ENCODE results near the gene IL11RA. TPM values are rescaled to one million over a fixed set of nuclear protein-coding genes. Genes with fewer than 3 reads are reported as not detected.
"Not testable (repeated sequence)": the region's sequence is repeated elsewhere in the genome, so short reads cannot be mapped to it uniquely, and the experiment has no call there.

The IL11RA gene
- total RNA-seq, 2 experiments from 2014 or later, result 16.7 to 20.1 TPM

DNA sequence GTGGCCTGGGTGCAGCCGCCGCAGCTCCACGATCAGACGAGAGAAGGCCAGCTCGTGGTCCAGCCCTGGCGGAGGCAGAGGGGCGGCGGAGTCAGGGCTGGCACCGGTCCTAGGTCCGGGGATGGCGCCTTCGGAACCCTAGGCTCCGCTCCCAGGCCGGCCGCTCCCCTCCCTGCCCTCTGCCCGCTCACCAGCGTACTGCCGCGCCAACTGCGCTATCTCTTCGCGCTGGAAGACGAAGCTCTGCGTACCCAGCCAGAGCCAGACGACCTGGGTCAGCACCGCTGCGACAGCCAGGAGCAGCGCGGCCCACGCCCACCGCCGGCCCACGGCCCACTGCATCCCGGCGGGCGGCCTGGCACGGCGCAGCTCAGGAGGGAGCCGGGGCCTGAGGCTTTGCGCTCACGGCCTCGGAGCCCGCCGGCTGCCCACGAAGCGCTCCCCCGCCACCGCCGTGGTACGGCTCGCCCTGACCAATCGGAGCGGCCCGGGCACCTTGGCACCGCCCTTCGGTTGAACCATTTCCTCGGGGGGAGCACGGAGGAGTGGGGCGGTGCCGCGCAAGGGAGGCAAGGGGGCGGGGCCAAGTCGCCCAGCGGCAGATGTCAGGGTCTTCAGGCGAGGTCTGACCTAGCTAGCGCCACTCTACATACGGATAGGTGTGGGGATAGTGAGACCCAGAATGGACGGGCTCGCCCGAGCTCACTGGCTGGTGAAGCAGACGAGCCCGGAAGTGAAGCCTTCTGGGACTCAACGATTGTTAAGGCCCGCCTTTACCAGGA is 14.4 kb upstream of the IL11RA start, which contains the start of gene SIGMAR1:
Gene SIGMAR1 (minus strand): TSS at position 432 of the 782 bp plus-strand sequence. CDS start 90 bp downstream, at position 342.
- Histone ChIP-seq H3K4me1 (ENCODE audit: insufficient read depth, low read length, poor library complexity, severe bottlenecking) (peaks cover 24% of the 10 kb centered on the region), H3K4me3 (ENCODE audit: low read depth, low read length, poor library complexity, severe bottlenecking) (peak within 1 kb of the TSS; percentile 86), H3K9me3 (ENCODE audit: low read length) (no peaks in the 10 kb centered on the region), H3K36me3 (ENCODE audit: insufficient read depth, low read length) (peaks cover 21% of the 10 kb centered on the region; the same call in 1 of the 2 replicates), H3K4me2 (ENCODE audit: low read length) (peak within 1 kb of the TSS; percentile 92), H2AFZ (ENCODE audit: low read length) (peak within 1 kb of the TSS; percentile 86), H4K20me1 (ENCODE audit: insufficient read depth, low read length) (no peaks in the 10 kb centered on the region), H3K27ac (ENCODE audit: low read depth, low read length, poor library complexity, severe bottlenecking) (peak within 1 kb of the TSS; percentile 48), H3K9me2 (ENCODE audit: insufficient read depth, low read length) (no peaks in the 10 kb centered on the region), H3K79me2 (ENCODE audit: insufficient read depth, low read depth, low read length) (peaks cover 20% of the 10 kb centered on the region)
- TF ChIP-seq, protein P1, sequence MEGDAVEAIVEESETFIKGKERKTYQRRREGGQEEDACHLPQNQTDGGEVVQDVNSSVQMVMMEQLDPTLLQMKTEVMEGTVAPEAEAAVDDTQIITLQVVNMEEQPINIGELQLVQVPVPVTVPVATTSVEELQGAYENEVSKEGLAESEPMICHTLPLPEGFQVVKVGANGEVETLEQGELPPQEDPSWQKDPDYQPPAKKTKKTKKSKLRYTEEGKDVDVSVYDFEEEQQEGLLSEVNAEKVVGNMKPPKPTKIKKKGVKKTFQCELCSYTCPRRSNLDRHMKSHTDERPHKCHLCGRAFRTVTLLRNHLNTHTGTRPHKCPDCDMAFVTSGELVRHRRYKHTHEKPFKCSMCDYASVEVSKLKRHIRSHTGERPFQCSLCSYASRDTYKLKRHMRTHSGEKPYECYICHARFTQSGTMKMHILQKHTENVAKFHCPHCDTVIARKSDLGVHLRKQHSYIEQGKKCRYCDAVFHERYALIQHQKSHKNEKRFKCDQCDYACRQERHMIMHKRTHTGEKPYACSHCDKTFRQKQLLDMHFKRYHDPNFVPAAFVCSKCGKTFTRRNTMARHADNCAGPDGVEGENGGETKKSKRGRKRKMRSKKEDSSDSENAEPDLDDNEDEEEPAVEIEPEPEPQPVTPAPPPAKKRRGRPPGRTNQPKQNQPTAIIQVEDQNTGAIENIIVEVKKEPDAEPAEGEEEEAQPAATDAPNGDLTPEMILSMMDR (conservative IDR thresholded peaks at IDR 0.05; ENCODE audit: low read length), result no peak
- no peak for TF ChIP-seq EZH2phosphoT487 (IDR thresholded peaks at IDR 0.05; ENCODE audit: borderline replicate concordance, low read depth, low read length)
- ChIA-PET POLR2A (interaction anchor here (0.6 to 7.3 kb wide), 13 partner anchors 10 to 1226 kb away, joined by 3 to 66 read pairs (median 4); partner anchors contain the start of genes DCTN3, GALT and RPP25L), CTCF (ENCODE audit: unreplicated experiment) (interaction anchor here (0.9 to 4.5 kb wide), 3 partner anchors 10 to 28 kb away, joined by 4 to 35 read pairs (median 4); partner anchors contain the start of genes DCTN3 and GALT)
- DNase-seq (ENCODE audit: low spot score), result peak; percentile 96
- no TSS peak for BruUV-seq (replicated peaks)
- intact Hi-C loops (cut with micrococcal nuclease; ENCODE audit: unreplicated experiment), result loop anchor here (1.0 kb wide), 1 partner anchor 9 kb away; the partner anchor contains the start of gene GALT

DNA sequence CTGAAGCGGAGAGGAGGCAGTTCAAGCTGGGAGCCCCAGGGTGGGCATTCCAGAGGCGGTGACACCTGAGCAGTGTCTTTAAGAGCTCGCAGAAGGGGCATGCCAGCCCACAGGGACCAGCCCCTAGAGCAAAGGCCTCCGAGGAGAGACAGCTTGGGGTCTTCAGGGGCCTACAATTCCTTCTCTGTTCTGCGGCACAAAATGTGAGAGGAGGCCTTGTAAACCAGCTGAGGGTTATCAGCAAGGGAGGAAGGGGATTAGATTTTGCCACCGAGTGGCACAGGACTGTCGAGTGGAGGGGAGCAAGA is 13.9 kb upstream of the IL11RA start:
- H3K36me3 ChIP-seq (ENCODE audit: insufficient read depth, low read length), result peaks cover 21% of the 10 kb centered on the region; the same call in 1 of the 2 replicates
- H3K4me2 ChIP-seq (ENCODE audit: low read length), result peak overlapping the region; percentile 92
- intact Hi-C loops (cut with micrococcal nuclease; ENCODE audit: unreplicated experiment), result loop anchor here (1.0 kb wide), 1 partner anchor 8 kb away; the partner anchor contains the start of gene GALT
- peak overlapping the region; percentile 48 for H3K27ac ChIP-seq (ENCODE audit: low read depth, low read length, poor library complexity, severe bottlenecking)
- H4K20me1 ChIP-seq (ENCODE audit: insufficient read depth, low read length), result no peaks in the 10 kb centered on the region
- peaks cover 20% of the 10 kb centered on the region for H3K79me2 ChIP-seq (ENCODE audit: insufficient read depth, low read depth, low read length)
- H3K4me1 ChIP-seq (ENCODE audit: insufficient read depth, low read length, poor library complexity, severe bottlenecking), result peaks cover 24% of the 10 kb centered on the region
- CTCF ChIA-PET (ENCODE audit: unreplicated experiment), result interaction anchor here (0.9 to 4.5 kb wide), 3 partner anchors 9 to 27 kb away, joined by 4 to 35 read pairs (median 4); partner anchors contain the start of genes DCTN3 and GALT
- no peaks in the 10 kb centered on the region for H3K9me2 ChIP-seq (ENCODE audit: insufficient read depth, low read length)
- H3K4me3 ChIP-seq (ENCODE audit: low read depth, low read length, poor library complexity, severe bottlenecking), result peak overlapping the region; percentile 86
- TF ChIP-seq EZH2phosphoT487 (IDR thresholded peaks at IDR 0.05; ENCODE audit: borderline replicate concordance, low read depth, low read length), result no peak
- TF ChIP-seq, protein P1 (conservative IDR thresholded peaks at IDR 0.05; ENCODE audit: low read length), result no peak
- BruUV-seq (replicated peaks), result no TSS peak
- H3K9me3 ChIP-seq (ENCODE audit: low read length), result no peaks in the 10 kb centered on the region
- POLR2A ChIA-PET, result interaction anchor here (0.6 to 7.3 kb wide), 10 partner anchors 9 to 516 kb away, joined by 3 to 66 read pairs (median 4); partner anchors contain the start of genes DCTN3, GALT and RPP25L
- DNase-seq (ENCODE audit: low spot score), result no peak
- H2AFZ ChIP-seq (ENCODE audit: low read length), result peak overlapping the region; percentile 86

DNA sequence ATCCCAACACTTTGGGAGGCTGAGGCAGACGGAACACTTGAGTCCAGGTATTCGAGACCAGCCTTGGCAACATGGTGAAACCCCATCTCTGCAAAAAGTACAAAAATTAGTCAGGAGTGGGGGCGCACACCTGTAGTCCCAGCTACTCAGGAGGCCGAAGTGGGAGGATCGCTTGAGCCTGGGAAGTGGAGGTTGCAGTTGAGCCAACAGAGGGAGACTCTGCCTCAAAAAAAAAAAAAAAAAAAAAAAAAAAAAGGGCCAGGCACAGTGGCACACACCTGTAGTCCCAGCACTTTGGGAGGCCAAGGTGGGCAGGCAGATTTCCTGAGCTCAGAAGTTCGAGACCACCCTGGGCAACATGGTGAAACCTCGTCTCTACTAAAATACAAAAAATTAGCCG is 12.7 kb upstream of the IL11RA start:
- CTCF ChIA-PET (ENCODE audit: unreplicated experiment), result interaction anchor here (4.5 kb wide), 1 partner anchor 8 kb away, joined by 35 read pairs; the partner anchor contains the start of gene GALT
- H3K4me3 ChIP-seq (ENCODE audit: low read depth, low read length, poor library complexity, severe bottlenecking); H3K9me2 ChIP-seq (ENCODE audit: insufficient read depth, low read length); intact Hi-C loops (cut with micrococcal nuclease; ENCODE audit: unreplicated experiment); H3K9me3 ChIP-seq (ENCODE audit: low read length); DNase-seq (ENCODE audit: low spot score); H2AFZ ChIP-seq (ENCODE audit: low read length); H3K4me2 ChIP-seq (ENCODE audit: low read length); BruUV-seq (replicated peaks); H3K27ac ChIP-seq (ENCODE audit: low read depth, low read length, poor library complexity, severe bottlenecking); H4K20me1 ChIP-seq (ENCODE audit: insufficient read depth, low read length): not testable (repeated sequence)
- Histone ChIP-seq H3K4me1 (ENCODE audit: insufficient read depth, low read length, poor library complexity, severe bottlenecking) (peaks cover 24% of the 10 kb centered on the region), H3K36me3 (ENCODE audit: insufficient read depth, low read length) (peaks cover 17% of the 10 kb centered on the region; the same call in 1 of the 2 replicates), H3K79me2 (ENCODE audit: insufficient read depth, low read depth, low read length) (peaks cover 20% of the 10 kb centered on the region)
- POLR2A ChIA-PET, result interaction anchor here (0.6 to 7.3 kb wide), 4 partner anchors 8 to 39 kb away, joined by 3 to 66 read pairs (median 23); partner anchors contain the start of genes DCTN3 and GALT

Measured in OCI-LY7 (cell line).